Nephron progenitor cell (in vitro differentiated cells): Measurements from ENCODE around the gene RAD21L1.

Source experiments
- DNase-seq: peaks from one replicate; pipeline ENCODE4 v3.0.0; 2021
- H3K27ac Mint-ChIP-seq: 2 replicates; pipeline ENCODE4 v1.8.0; 2021; ENCODE audit warnings: mild to moderate bottlenecking, moderate library complexity, mixed read lengths
- H3K27me3 Mint-ChIP-seq: 2 replicates; pipeline ENCODE4 v1.8.0; 2021; ENCODE audit warnings: mild to moderate bottlenecking, low read depth, mixed read lengths; ENCODE audit not compliant: poor library complexity
- H3K36me3 Mint-ChIP-seq: 2 replicates; pipeline ENCODE4 v1.8.0; 2021; ENCODE audit warnings: low read depth, mixed read lengths
- H3K4me1 Mint-ChIP-seq: 2 replicates; pipeline ENCODE4 v1.8.0; 2021; ENCODE audit warnings: mixed read lengths
- H3K4me3 Mint-ChIP-seq: 2 replicates; pipeline ENCODE4 v1.8.0; 2021; ENCODE audit warnings: mild to moderate bottlenecking, moderate library complexity, mixed read lengths
- H3K9me3 Mint-ChIP-seq: 2 replicates; pipeline ENCODE4 v1.8.0; 2021; ENCODE audit warnings: mild to moderate bottlenecking, moderate library complexity, mixed read lengths
- TF ChIP-seq, protein P1 (sequence below): fragments of 200-600 bp; sonication (generic); IDR thresholded peaks from 2 replicates; pipeline ENCODE4 v1.5.0; 2021; ENCODE audit warnings: antibody characterized with exemption

Gene RAD21L1

DNA sequence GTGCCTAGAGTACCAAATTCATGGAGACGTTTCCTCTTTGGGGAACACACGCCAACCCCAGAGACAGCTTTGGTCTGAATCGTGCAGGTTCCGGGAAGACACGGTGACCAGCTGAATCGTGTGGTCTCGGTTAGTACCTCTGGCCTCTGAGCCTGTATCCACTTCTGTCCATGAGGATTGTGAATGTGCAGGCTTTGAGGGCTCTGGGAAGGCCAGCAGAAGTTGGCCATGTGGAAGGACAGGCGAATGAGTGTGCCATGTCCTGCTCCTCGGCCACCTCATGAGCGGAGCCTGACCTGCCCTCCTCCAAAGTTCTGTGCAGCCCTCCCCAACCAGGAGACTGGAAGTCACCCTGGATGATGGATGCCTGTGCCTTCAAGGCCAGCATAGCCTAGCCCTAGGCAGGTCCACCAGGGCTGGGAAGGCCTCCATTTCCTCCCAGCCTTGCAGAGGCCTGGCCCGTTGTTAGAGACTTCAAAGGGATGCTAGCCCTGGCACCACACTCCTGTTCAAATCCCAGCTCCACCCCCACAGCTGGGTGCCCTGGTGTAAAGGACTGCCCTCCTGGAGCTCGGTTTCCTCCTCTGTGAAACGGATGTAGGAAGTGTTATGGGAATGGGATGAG, 39.4 kb upstream of the RAD21L1 start:
- Mint-ChIP-seq H3K4me3 (peak overlapping the region; percentile 78), H3K27ac (no peak overlapping the region), H3K9me3 (no peaks in the 10 kb centered on the region), H3K27me3 (peaks cover 49% of the 10 kb centered on the region), H3K4me1 (peaks cover 20% of the 10 kb centered on the region), H3K36me3 (no peaks in the 10 kb centered on the region)
- no peak for DNase-seq
- TF ChIP-seq, protein P1, sequence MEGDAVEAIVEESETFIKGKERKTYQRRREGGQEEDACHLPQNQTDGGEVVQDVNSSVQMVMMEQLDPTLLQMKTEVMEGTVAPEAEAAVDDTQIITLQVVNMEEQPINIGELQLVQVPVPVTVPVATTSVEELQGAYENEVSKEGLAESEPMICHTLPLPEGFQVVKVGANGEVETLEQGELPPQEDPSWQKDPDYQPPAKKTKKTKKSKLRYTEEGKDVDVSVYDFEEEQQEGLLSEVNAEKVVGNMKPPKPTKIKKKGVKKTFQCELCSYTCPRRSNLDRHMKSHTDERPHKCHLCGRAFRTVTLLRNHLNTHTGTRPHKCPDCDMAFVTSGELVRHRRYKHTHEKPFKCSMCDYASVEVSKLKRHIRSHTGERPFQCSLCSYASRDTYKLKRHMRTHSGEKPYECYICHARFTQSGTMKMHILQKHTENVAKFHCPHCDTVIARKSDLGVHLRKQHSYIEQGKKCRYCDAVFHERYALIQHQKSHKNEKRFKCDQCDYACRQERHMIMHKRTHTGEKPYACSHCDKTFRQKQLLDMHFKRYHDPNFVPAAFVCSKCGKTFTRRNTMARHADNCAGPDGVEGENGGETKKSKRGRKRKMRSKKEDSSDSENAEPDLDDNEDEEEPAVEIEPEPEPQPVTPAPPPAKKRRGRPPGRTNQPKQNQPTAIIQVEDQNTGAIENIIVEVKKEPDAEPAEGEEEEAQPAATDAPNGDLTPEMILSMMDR = no peak

DNA sequence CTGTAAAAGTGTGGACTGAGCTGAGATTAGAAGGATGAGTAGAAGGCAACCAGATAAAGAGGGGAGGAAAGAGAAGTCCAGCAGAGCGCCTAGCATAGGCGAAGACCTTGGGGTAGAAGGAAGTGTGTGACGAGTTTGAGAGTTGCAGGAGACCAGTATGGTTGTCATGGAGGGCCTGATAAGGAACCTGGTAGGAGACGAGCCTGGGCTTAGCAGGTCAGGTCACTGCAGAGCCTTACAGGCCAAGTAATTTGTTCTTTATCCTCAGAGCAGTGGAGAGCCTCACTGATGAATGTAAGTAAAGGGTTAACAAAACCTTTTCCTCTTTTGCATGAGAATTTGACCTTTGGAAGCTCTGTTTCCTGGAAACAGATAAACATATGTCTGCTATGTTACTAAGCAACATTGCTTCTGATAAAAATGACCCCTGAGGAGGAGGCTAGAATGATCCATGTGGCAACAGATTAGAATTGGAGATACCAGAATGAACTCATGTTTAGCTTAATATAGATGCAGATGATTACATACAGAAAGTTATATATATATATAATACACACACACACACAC, 38.2 kb upstream of the RAD21L1 start:
- H3K4me1 Mint-ChIP-seq = peaks cover 20% of the 10 kb centered on the region
- no peak for DNase-seq
- no peak overlapping the region for H3K27ac Mint-ChIP-seq
- H3K36me3 Mint-ChIP-seq = no peaks in the 10 kb centered on the region
- no peaks in the 10 kb centered on the region for H3K9me3 Mint-ChIP-seq
- TF ChIP-seq, protein P1 = no peak
- H3K4me3 Mint-ChIP-seq = no peak overlapping the region
- peaks cover 45% of the 10 kb centered on the region for H3K27me3 Mint-ChIP-seq

DNA sequence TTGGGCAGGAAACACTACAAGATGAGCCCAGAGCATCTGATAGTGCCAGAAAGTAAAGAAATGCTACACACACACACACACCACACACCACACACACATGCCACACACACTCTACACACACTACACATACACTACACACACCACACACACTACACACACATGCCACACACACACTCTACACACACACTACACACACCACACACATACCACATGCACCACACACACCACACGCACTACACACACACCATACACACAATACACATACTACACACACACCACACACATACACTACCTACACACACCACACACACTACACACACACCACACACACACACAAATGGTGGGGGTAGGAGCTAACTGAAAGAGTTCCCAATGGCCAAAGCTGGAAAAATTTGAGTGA, 37.5 kb upstream of the RAD21L1 start:
- Mint-ChIP-seq H3K4me3 (no peak overlapping the region), H3K36me3 (no peaks in the 10 kb centered on the region), H3K4me1 (peaks cover 20% of the 10 kb centered on the region), H3K9me3 (no peaks in the 10 kb centered on the region), H3K27ac (no peak overlapping the region), H3K27me3 (peaks cover 39% of the 10 kb centered on the region)
- TF ChIP-seq, protein P1 = no peak
- DNase-seq = no peak

DNA sequence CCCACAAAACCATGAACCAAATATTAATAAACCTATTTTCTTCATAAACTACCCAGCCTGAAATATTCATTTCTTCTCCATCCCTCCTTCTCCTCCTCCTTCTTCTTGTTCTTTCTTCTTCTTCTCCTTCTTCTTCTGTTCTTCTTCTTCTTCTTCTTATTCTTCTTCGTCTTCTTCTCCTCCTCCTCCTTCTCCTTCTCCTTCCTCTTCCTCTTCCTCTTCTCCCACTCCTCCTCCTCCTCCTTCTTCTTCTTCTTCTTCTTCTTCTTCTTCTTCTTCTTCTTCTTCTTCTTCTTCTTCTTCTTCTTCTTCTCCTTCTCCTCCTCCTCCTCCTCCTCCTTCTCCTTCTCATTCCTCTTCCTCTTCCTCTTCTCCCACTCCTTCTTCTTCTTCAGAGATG, 36.0 kb upstream of the RAD21L1 start:
- no peak overlapping the region for H3K27ac Mint-ChIP-seq
- no peaks in the 10 kb centered on the region for H3K9me3 Mint-ChIP-seq
- TF ChIP-seq, protein P1 = no peak
- no peak overlapping the region for H3K4me3 Mint-ChIP-seq
- no peaks in the 10 kb centered on the region for H3K36me3 Mint-ChIP-seq
- H3K4me1 Mint-ChIP-seq = peaks cover 14% of the 10 kb centered on the region
- peaks cover 24% of the 10 kb centered on the region for H3K27me3 Mint-ChIP-seq
- DNase-seq = no peak

DNA sequence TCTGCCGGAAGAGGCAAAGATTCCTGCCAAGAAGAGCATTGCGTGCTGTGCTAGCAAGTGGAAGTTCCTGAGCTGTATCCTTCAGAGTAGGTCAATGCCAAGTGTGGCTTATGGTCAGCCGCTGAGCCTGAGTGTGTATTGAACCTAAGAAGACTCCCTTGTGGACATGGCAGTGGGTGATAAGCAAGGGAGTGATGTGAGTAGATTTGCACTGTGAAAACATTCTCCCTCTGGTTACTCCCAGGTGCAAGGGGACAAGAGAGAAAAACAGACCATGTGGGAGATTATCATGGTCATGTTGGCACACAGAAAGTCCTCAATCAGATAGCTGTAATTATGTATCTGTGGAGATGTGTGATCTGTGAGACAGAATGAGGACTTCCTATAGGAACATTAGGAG, 35.0 kb upstream of the RAD21L1 start:
- H3K9me3 Mint-ChIP-seq = no peaks in the 10 kb centered on the region
- no peaks in the 10 kb centered on the region for H3K36me3 Mint-ChIP-seq
- TF ChIP-seq, protein P1 = no peak
- no peak for DNase-seq
- peaks cover 14% of the 10 kb centered on the region for H3K4me1 Mint-ChIP-seq
- no peak overlapping the region for H3K4me3 Mint-ChIP-seq
- H3K27me3 Mint-ChIP-seq = peaks cover 23% of the 10 kb centered on the region
- no peak overlapping the region for H3K27ac Mint-ChIP-seq

DNA sequence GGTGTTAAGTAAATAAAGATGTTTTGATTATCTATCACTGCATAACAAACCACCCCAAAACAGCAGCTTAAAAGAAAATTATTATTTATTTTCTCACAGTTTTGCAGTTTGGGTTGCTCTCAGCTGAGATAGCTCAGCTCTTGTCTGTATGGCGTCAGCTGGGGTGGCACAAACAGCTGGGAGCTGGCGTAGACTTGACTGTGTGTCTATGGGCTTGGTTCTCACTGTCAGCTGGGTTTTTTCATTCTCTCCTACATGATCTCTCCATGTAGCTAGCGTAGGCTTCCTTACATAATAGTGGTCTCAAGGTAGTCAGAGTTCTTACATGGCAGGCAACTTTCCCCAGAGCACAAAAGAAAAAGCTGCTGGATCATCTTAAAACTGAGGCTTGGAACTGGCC, 34.5 kb upstream of the RAD21L1 start:
- TF ChIP-seq, protein P1 = no peak
- Mint-ChIP-seq H3K27me3 (peaks cover 23% of the 10 kb centered on the region), H3K9me3 (no peaks in the 10 kb centered on the region), H3K27ac (no peak overlapping the region), H3K4me3 (no peak overlapping the region), H3K36me3 (no peaks in the 10 kb centered on the region), H3K4me1 (peaks cover 9% of the 10 kb centered on the region)
- DNase-seq = no peak
